GM12878 (cell line): ENCODE results near the gene SAMD4A. TPM values are rescaled to one million over a fixed set of nuclear protein-coding genes. Genes with fewer than 3 reads are reported as not detected.

Experiments
- BMI1 ChIP-seq: fragments of 450-650 bp; IDR thresholded peaks from 2 replicates; pipeline ENCODE4 v1.6.1; 2016; ENCODE audit warnings: mild to moderate bottlenecking, moderate library complexity, borderline replicate concordance
- CBFB ChIP-seq: IDR thresholded peaks from 2 replicates; pipeline ENCODE4 v1.6.1; 2016; ENCODE audit warnings: antibody characterized with exemption, low read depth
- CEBPB ChIP-seq, 2 experiments: fragments of 150-350 bp in 1 of 2; IDR thresholded peaks; 2 replicates each; pipeline ENCODE4 v1.6.1; 2012 to 2014; ENCODE audit warnings: low read depth in 2 of 2, low read length in 2 of 2, borderline replicate concordance in 1 of 2, inconsistent platforms in 1 of 2
- CREB1 ChIP-seq: IDR thresholded peaks from 2 replicates; pipeline ENCODE4 v1.6.1; 2012; ENCODE audit warnings: low read depth, mild to moderate bottlenecking, inconsistent platforms
- CREM ChIP-seq: IDR thresholded peaks from 2 replicates; pipeline ENCODE4 v1.6.1; 2014; ENCODE audit warnings: antibody characterized with exemption, low read depth
- DPF2 ChIP-seq: fragments of 450-650 bp; IDR thresholded peaks from 2 replicates; pipeline ENCODE4 v1.6.1; 2017; ENCODE audit warnings: mild to moderate bottlenecking
- JUNB ChIP-seq: IDR thresholded peaks from 2 replicates; pipeline ENCODE4 v1.6.1; 2016; ENCODE audit warnings: antibody characterized with exemption, mild to moderate bottlenecking
- KAT2A ChIP-seq: conservative IDR thresholded peaks from 2 replicates; pipeline ENCODE4 v1.6.1; 2011; ENCODE audit warnings: low read depth, low read length; ENCODE audit not compliant: control insufficient read depth
- KLF5 ChIP-seq: fragments of 450-650 bp; IDR thresholded peaks from 2 replicates; pipeline ENCODE4 v1.6.1; 2014; ENCODE audit warnings: mild to moderate bottlenecking; ENCODE audit not compliant: partially characterized antibody
- MEF2A ChIP-seq: IDR thresholded peaks from 2 replicates; pipeline ENCODE4 v1.6.1; 2011; ENCODE audit warnings: low read depth, mild to moderate bottlenecking, low read length, moderate library complexity; ENCODE audit not compliant: insufficient read depth
- NFYA ChIP-seq: IDR thresholded peaks from 2 replicates; pipeline ENCODE4 v1.6.1; 2011; ENCODE audit warnings: low read depth, mild to moderate bottlenecking, low read length, improper control_type of control experiment, borderline replicate concordance
- NR2C2 ChIP-seq: IDR thresholded peaks from 2 replicates; pipeline ENCODE4 v1.6.1; 2011; ENCODE audit warnings: borderline replicate concordance, low read depth; ENCODE audit not compliant: control insufficient read depth, insufficient read length
- PAX5 ChIP-seq: IDR thresholded peaks from 2 replicates; pipeline ENCODE4 v1.6.1; 2011; ENCODE audit warnings: low read depth, low read length, borderline replicate concordance
- POLR2AphosphoS2 ChIP-seq: IDR thresholded peaks from 2 replicates; pipeline ENCODE4 v1.6.1; 2011; ENCODE audit warnings: low read depth, mild to moderate bottlenecking, low read length, improper control_type of control experiment, moderate library complexity
- PRDM15 ChIP-seq: fragments of 450-650 bp; formaldehyde crosslinking; IDR thresholded peaks from 2 replicates; pipeline ENCODE4 v1.4.0; 2020; ENCODE audit warnings: mild to moderate bottlenecking, moderate library complexity
- RBBP5 ChIP-seq: fragments of 200-600 bp; sonication (generic); conservative IDR thresholded peaks from 2 replicates; pipeline ENCODE4 v1.6.1; 2016
- RCOR1 ChIP-seq: conservative IDR thresholded peaks from 2 replicates; pipeline ENCODE4 v1.6.1; 2012; ENCODE audit warnings: low read depth, low read length, improper control_type of control experiment
- REST ChIP-seq: IDR thresholded peaks from 2 replicates; pipeline ENCODE4 v1.6.1; 2012; ENCODE audit warnings: mild to moderate bottlenecking, low read depth, low read length
- SP1 ChIP-seq: IDR thresholded peaks from one replicate; pipeline ENCODE4 v1.6.1; 2011; ENCODE audit warnings: low read depth, low read length
- SREBF2 ChIP-seq: IDR thresholded peaks from 2 replicates; pipeline ENCODE4 v1.6.1; 2012; ENCODE audit warnings: mild to moderate bottlenecking, low read length
- SRF ChIP-seq, 2 experiments: IDR thresholded peaks; 2 replicates each; pipeline ENCODE4 v1.6.1; 2011; ENCODE audit warnings: low read depth in 2 of 2, low read length in 2 of 2, mild to moderate bottlenecking in 1 of 2, moderate library complexity in 1 of 2
- ZNF207 ChIP-seq: fragments of 450-650 bp; IDR thresholded peaks from 2 replicates; pipeline ENCODE4 v1.6.1; 2014; ENCODE audit warnings: antibody characterized with exemption, mild to moderate bottlenecking, borderline replicate concordance
- ZNF384 ChIP-seq: IDR thresholded peaks from 2 replicates; pipeline ENCODE4 v1.6.1; 2012; ENCODE audit warnings: low read depth, mild to moderate bottlenecking, low read length, improper control_type of control experiment, borderline replicate concordance
- polyA plus RNA-seq, 11 experiments: library from polyadenylated mRNA; depleted of rRNA in 4 of 11; unstranded in 6 of 11; stranded (reverse) in 5 of 11; fragments of >200 nt; fragmentation: Nextera tagmentation in 4 of 11; fragmentation: Illumina TruSeq in 1 of 11; extraction: Ambion mirVana in 4 of 11; extraction: Trizol in 1 of 11; gene quantifications; 1 replicate in 1 of 11; 2 replicates in 10 of 11; pipeline versions ENCODE4 v1.2.1 to v1.2.3, GENCODE V29; 2011 to 2016; ENCODE audit warnings: inconsistent platforms in 2 of 11, missing spikeins in 2 of 11, low read depth in 1 of 11
- total RNA-seq, 4 experiments: library from RNA; depleted of rRNA in 3 of 4; stranded (reverse); fragments of >200 nt in 3 of 4; fragmentation: Illumina TruSeq in 1 of 4; extraction: Trizol in 1 of 4; gene quantifications; 2 replicates each; pipeline versions ENCODE4 v1.2.1 to v1.2.3, GENCODE V29; 2013 to 2021

Gene SAMD4A
- total and polyA plus RNA-seq, 10 of the 15 experiments (the other 5 are each of a cell fraction or from before 2014, with no cell fraction given): 0.05 to 0.56 (median 0.31) TPM

GRCh38 chr14:54730156-54730961, 163.4 kb downstream of the SAMD4A start (continued):
- TF ChIP-seq REST (no peak; the same call in 1 of the 2 replicates), RBBP5 (no peak), CEBPB (IDR thresholded peaks at IDR 0.05; ENCODE audit: borderline replicate concordance in 1 of 2, low read depth in 2 of 2, low read length in 2 of 2) (no peak), ZNF384 (no peak), KAT2A (no peak), CBFB (0 out of 2 replicates have a peak, but pooled peaks have one; percentile 37), NFYA (no peak), PRDM15 (CRISPR knock-in tag) (no peak), BMI1 (no peak), CREM (0 out of 2 replicates have a peak, but pooled peaks have one; percentile 29), KLF5 (no peak), PAX5 (no peak), MEF2A (no peak), POLR2AphosphoS2 (no peak), SRF (IDR thresholded peaks at IDR 0.05; ENCODE audit: low read depth in 2 of 2, low read length in 2 of 2) (no peak), DPF2 (peak; percentile 47; the same call in 1 of the 2 replicates), SREBF2 (no peak), RCOR1 (no peak), CREB1 (no peak; the same call in 1 of the 2 replicates), SP1 (peak; percentile 25), NR2C2 (no peak), JUNB (peak; percentile 80), ZNF207 (no peak)
